ENCODE measurements around the gene GNB1L.

DNA sequence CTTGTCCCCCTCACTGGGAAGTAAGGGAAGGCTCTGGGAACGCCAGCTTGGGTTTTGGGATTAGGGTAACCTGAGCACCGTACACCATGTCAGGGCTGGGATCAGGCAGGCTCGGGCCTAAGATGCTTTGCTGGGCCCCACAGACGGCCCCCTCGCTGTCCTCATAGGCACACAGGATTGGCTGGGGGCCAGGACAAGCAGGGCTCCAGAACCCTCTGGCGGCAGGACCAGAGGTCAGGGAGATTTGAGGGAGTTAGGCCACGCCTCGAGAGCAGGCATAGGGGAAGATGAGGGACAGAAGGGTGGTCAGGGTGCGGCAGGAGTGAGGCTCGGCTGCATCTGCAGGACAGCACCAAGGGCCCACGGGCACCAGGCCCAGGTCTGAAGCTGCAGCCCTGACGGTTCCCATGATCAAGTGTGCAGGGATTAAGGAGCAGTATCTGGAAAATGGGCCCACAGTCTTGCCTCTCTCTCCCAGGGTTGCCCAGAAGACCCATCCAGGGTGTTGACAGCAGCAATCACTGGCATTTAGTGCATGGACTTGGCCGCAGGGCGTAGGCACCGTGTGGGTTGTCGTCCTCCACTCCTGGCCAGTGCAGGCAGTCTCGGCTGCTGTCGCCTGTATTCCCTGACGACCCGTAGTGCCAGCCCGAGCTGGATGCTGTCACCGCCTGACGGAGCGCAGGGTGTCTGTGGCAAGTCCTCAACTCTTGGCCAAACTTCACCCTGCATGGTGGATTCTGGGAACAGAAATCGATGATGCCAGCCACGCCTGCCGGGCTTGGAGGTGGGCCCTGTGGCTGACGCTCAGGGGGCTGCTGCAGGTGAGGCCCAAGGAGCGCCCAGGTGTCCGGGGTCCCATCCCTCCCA is 15.7 kb upstream of the GNB1L start:
- TF ChIP-seq, protein P1, sequence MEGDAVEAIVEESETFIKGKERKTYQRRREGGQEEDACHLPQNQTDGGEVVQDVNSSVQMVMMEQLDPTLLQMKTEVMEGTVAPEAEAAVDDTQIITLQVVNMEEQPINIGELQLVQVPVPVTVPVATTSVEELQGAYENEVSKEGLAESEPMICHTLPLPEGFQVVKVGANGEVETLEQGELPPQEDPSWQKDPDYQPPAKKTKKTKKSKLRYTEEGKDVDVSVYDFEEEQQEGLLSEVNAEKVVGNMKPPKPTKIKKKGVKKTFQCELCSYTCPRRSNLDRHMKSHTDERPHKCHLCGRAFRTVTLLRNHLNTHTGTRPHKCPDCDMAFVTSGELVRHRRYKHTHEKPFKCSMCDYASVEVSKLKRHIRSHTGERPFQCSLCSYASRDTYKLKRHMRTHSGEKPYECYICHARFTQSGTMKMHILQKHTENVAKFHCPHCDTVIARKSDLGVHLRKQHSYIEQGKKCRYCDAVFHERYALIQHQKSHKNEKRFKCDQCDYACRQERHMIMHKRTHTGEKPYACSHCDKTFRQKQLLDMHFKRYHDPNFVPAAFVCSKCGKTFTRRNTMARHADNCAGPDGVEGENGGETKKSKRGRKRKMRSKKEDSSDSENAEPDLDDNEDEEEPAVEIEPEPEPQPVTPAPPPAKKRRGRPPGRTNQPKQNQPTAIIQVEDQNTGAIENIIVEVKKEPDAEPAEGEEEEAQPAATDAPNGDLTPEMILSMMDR (IDR thresholded peaks at IDR 0.05), result no peak
- TF ChIP-seq, protein P2, sequence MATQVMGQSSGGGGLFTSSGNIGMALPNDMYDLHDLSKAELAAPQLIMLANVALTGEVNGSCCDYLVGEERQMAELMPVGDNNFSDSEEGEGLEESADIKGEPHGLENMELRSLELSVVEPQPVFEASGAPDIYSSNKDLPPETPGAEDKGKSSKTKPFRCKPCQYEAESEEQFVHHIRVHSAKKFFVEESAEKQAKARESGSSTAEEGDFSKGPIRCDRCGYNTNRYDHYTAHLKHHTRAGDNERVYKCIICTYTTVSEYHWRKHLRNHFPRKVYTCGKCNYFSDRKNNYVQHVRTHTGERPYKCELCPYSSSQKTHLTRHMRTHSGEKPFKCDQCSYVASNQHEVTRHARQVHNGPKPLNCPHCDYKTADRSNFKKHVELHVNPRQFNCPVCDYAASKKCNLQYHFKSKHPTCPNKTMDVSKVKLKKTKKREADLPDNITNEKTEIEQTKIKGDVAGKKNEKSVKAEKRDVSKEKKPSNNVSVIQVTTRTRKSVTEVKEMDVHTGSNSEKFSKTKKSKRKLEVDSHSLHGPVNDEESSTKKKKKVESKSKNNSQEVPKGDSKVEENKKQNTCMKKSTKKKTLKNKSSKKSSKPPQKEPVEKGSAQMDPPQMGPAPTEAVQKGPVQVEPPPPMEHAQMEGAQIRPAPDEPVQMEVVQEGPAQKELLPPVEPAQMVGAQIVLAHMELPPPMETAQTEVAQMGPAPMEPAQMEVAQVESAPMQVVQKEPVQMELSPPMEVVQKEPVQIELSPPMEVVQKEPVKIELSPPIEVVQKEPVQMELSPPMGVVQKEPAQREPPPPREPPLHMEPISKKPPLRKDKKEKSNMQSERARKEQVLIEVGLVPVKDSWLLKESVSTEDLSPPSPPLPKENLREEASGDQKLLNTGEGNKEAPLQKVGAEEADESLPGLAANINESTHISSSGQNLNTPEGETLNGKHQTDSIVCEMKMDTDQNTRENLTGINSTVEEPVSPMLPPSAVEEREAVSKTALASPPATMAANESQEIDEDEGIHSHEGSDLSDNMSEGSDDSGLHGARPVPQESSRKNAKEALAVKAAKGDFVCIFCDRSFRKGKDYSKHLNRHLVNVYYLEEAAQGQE (IDR thresholded peaks at IDR 0.05; ENCODE audit: insufficient read depth in 1 of 2, low read depth in 2 of 2, low read length in 1 of 2), result no peak

Measured in Panc1 (cell line).